Activated CD8-positive, alpha-beta T cell treated with anti-CD3 and anti-CD28 coated beads for 36 hours (primary cell): ENCODE measurements around the gene ADAM11. TPM values are rescaled to one million over a fixed set of nuclear protein-coding genes. Genes with fewer than 3 reads are reported as not detected.
A peak's percentile ranks its signal among the peaks of the same experiment; 100 is the strongest.

Source experiments
- ATAC-seq: fragments of 200-7000 bp; cut with Tn5 transposase; one replicate; pipeline ENCODE4 v1.10.0; 2021; ENCODE audit warnings: mild to moderate bottlenecking, moderate library complexity
- CTCF ChIA-PET: fragments of 350-600 bp; sonication (Branson Sonifier 250); formaldehyde crosslinking; loops from one replicate; lab custom pipeline; 2021; ENCODE audit warnings: antibody characterized with exemption; lab: Charles Lee
- POLR2A ChIA-PET: fragments of 350-600 bp; sonication (Branson Sonifier 250); formaldehyde crosslinking; loops from one replicate; lab custom pipeline; 2021; ENCODE audit warnings: antibody characterized with exemption; lab: Charles Lee
- DNase-seq: peaks from one replicate; pipeline ENCODE4 v3.0.0-alpha.2; 2020
- H3K27ac Mint-ChIP-seq: one replicate; pipeline ENCODE4 v1.8.0; 2021; ENCODE audit warnings: mild to moderate bottlenecking, mixed read lengths
- H3K27me3 Mint-ChIP-seq: one replicate; pipeline ENCODE4 v1.8.0; 2021; ENCODE audit warnings: mixed read lengths
- H3K36me3 Mint-ChIP-seq: one replicate; pipeline ENCODE4 v1.8.0; 2021; ENCODE audit warnings: low read depth, mixed read lengths
- H3K4me1 Mint-ChIP-seq: one replicate; pipeline ENCODE4 v1.8.0; 2021; ENCODE audit warnings: low read depth, mixed read lengths
- H3K4me3 Mint-ChIP-seq: one replicate; pipeline ENCODE4 v1.8.0; 2021; ENCODE audit warnings: mild to moderate bottlenecking, moderate library complexity, mixed read lengths
- H3K9me3 Mint-ChIP-seq: one replicate; pipeline ENCODE4 v1.8.0; 2021; ENCODE audit warnings: mixed read lengths
- CTCF ChIP-seq: fragments of 200-600 bp; IDR thresholded peaks from one replicate; pipeline ENCODE4 v1.8.0; 2022; ENCODE audit warnings: antibody characterized with exemption, mild to moderate bottlenecking
- intact Hi-C: fragments of 100-400 bp; cut with micrococcal nuclease; formaldehyde crosslinking; loops from one replicate; pipeline ENCODE4 v1.10.0; 2022
- total RNA-seq, 2 experiments: library from RNA; stranded (reverse); gene quantifications; one replicate each; pipeline ENCODE4 v1.2.3, GENCODE V29; 2021

The ADAM11 gene
- total RNA-seq, 2 experiments from 2014 or later, result 0.07 to 0.27 TPM

- Mint-ChIP-seq H3K4me1 (peaks cover 9% of the 10 kb centered on the region), H3K4me3 (peak within 1 kb of the TSS; percentile 76), H3K27me3 (peaks cover 44% of the 10 kb centered on the region), H3K9me3 (no peaks in the 10 kb centered on the region), H3K27ac (peak within 1 kb of the TSS; percentile 6), H3K36me3 (no peaks in the 10 kb centered on the region)
- ATAC-seq (peak; percentile 70), DNase-seq (peak; percentile 28)
- no peak for TF ChIP-seq CTCF
- intact Hi-C loops, result no loop called here
- CTCF ChIA-PET, result interaction anchor here (1.2 to 1.8 kb wide), 4 partner anchors 22 to 52 kb away, joined by 3 to 11 read pairs (median 6); no protein-coding TSS in a partner anchor
- POLR2A ChIA-PET, result interaction anchor here (0.6 kb wide), 1 partner anchor 205 kb away, joined by 3 read pairs; no protein-coding TSS in a partner anchor
Measured at GRCh38 chr17:44829523-44830358, 71.0 kb downstream of the ADAM11 start, which contains the start of gene GJC1. TSS of gene GJC1 (minus strand) at chr17:44830287. CDS start at chr17:44805817, 24,470 bp downstream.

- peak overlapping the region; percentile 69 for H3K4me3 Mint-ChIP-seq
- no peak overlapping the region for H3K27ac Mint-ChIP-seq
- peaks cover 44% of the 10 kb centered on the region for H3K27me3 Mint-ChIP-seq
- ATAC-seq (peak; percentile 32), DNase-seq (peak; percentile 28)
- no peak for TF ChIP-seq CTCF
- peaks cover 9% of the 10 kb centered on the region for H3K4me1 Mint-ChIP-seq
- H3K9me3 Mint-ChIP-seq, result no peaks in the 10 kb centered on the region
- POLR2A ChIA-PET, result interaction anchor here (0.5 kb wide), 1 partner anchor 402 kb away, joined by 3 read pairs; no protein-coding TSS in a partner anchor
- intact Hi-C loops, result no loop called here
- CTCF ChIA-PET, result interaction anchor here (1.6 kb wide), 1 partner anchor 52 kb away, joined by 11 read pairs; no protein-coding TSS in a partner anchor
- H3K36me3 Mint-ChIP-seq, result no peaks in the 10 kb centered on the region
Measured at GRCh38 chr17:44830359-44831288, 71.8 kb downstream of the ADAM11 start.

- Mint-ChIP-seq H3K4me3 (no peak overlapping the region), H3K9me3 (no peaks in the 10 kb centered on the region), H3K4me1 (peaks cover 9% of the 10 kb centered on the region), H3K36me3 (no peaks in the 10 kb centered on the region), H3K27me3 (peaks cover 44% of the 10 kb centered on the region), H3K27ac (no peak overlapping the region)
- CTCF ChIA-PET, result interaction anchor here (1.6 kb wide), 1 partner anchor 52 kb away, joined by 11 read pairs; no protein-coding TSS in a partner anchor
- DNase-seq (no peak), ATAC-seq (no peak)
- no peak for TF ChIP-seq CTCF
- POLR2A ChIA-PET, result interaction anchor here (1.7 kb wide), 1 partner anchor 8 kb away, joined by 5 read pairs; no protein-coding TSS in a partner anchor
- intact Hi-C loops, result no loop called here
Measured at GRCh38 chr17:44831371-44831770, 72.6 kb downstream of the ADAM11 start.

Other genes starting within 250 kb of the ADAM11 start
- gene FZD2, start 201.5 kb upstream of the ADAM11 start, total RNA-seq, result under 1 TPM; 0.16 to 0.22 TPM
- under 1 TPM; 0.16 to 0.25 TPM for gene MEIOC, start 102.5 kb upstream of the ADAM11 start, total RNA-seq
- gene CCDC43, start 69.2 kb upstream of the ADAM11 start, total RNA-seq, result 10 to 100 TPM; 29.6 to 34.5 TPM
- gene DBF4B, start 50.3 kb upstream of the ADAM11 start, total RNA-seq, result 10 to 100 TPM; 23.3 to 25.5 TPM
- gene GJC1, start 71.3 kb downstream of the ADAM11 start, total RNA-seq, result 1 to 10 TPM; 5.6 TPM
- not detected for gene HIGD1B, start 88.9 kb downstream of the ADAM11 start, total RNA-seq
- 100 to 1,000 TPM; 207 to 208 TPM for gene EFTUD2, start 140.5 kb downstream of the ADAM11 start, total RNA-seq
- gene GFAP, start 156.5 kb downstream of the ADAM11 start, total RNA-seq, result not detected
- gene KIF18B, start 188.8 kb downstream of the ADAM11 start, total RNA-seq, result 10 to 100 TPM; 38.1 to 40.3 TPM
- gene C1QL1, start 209.3 kb downstream of the ADAM11 start, total RNA-seq, result not detected